ENCODE measurements around the gene PPM1K. TPM values are rescaled to one million over a fixed set of nuclear protein-coding genes. Genes with fewer than 3 reads are reported as not detected.
A peak's percentile ranks its signal among the peaks of the same experiment; 100 is the strongest.

Gene PPM1K
- total and polyA plus RNA-seq, 2 experiments from 2014 or later: 9.1 to 12.0 TPM

DNA sequence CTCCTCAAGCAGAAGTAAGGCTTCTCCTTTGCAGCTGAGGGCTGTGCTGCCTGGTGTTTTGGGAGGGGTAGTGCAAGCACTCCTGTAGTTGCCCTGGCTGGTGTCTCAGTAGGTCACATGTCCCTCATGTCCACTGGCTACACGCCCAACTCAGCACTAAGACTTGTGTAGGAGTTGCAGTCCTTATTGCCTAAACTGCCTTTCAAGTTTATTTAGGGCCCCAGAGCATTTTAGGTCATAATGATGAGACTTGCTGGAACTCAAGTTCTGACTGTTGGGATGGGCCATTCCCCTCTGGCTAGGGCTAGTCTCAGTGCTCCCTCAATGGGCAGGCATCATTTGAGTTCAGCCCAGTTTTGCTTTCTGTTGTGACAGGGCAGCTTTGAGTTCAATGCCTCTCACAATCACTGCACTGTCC, 44.1 kb downstream of the PPM1K start (continued):
- TF ChIP-seq, protein P1, sequence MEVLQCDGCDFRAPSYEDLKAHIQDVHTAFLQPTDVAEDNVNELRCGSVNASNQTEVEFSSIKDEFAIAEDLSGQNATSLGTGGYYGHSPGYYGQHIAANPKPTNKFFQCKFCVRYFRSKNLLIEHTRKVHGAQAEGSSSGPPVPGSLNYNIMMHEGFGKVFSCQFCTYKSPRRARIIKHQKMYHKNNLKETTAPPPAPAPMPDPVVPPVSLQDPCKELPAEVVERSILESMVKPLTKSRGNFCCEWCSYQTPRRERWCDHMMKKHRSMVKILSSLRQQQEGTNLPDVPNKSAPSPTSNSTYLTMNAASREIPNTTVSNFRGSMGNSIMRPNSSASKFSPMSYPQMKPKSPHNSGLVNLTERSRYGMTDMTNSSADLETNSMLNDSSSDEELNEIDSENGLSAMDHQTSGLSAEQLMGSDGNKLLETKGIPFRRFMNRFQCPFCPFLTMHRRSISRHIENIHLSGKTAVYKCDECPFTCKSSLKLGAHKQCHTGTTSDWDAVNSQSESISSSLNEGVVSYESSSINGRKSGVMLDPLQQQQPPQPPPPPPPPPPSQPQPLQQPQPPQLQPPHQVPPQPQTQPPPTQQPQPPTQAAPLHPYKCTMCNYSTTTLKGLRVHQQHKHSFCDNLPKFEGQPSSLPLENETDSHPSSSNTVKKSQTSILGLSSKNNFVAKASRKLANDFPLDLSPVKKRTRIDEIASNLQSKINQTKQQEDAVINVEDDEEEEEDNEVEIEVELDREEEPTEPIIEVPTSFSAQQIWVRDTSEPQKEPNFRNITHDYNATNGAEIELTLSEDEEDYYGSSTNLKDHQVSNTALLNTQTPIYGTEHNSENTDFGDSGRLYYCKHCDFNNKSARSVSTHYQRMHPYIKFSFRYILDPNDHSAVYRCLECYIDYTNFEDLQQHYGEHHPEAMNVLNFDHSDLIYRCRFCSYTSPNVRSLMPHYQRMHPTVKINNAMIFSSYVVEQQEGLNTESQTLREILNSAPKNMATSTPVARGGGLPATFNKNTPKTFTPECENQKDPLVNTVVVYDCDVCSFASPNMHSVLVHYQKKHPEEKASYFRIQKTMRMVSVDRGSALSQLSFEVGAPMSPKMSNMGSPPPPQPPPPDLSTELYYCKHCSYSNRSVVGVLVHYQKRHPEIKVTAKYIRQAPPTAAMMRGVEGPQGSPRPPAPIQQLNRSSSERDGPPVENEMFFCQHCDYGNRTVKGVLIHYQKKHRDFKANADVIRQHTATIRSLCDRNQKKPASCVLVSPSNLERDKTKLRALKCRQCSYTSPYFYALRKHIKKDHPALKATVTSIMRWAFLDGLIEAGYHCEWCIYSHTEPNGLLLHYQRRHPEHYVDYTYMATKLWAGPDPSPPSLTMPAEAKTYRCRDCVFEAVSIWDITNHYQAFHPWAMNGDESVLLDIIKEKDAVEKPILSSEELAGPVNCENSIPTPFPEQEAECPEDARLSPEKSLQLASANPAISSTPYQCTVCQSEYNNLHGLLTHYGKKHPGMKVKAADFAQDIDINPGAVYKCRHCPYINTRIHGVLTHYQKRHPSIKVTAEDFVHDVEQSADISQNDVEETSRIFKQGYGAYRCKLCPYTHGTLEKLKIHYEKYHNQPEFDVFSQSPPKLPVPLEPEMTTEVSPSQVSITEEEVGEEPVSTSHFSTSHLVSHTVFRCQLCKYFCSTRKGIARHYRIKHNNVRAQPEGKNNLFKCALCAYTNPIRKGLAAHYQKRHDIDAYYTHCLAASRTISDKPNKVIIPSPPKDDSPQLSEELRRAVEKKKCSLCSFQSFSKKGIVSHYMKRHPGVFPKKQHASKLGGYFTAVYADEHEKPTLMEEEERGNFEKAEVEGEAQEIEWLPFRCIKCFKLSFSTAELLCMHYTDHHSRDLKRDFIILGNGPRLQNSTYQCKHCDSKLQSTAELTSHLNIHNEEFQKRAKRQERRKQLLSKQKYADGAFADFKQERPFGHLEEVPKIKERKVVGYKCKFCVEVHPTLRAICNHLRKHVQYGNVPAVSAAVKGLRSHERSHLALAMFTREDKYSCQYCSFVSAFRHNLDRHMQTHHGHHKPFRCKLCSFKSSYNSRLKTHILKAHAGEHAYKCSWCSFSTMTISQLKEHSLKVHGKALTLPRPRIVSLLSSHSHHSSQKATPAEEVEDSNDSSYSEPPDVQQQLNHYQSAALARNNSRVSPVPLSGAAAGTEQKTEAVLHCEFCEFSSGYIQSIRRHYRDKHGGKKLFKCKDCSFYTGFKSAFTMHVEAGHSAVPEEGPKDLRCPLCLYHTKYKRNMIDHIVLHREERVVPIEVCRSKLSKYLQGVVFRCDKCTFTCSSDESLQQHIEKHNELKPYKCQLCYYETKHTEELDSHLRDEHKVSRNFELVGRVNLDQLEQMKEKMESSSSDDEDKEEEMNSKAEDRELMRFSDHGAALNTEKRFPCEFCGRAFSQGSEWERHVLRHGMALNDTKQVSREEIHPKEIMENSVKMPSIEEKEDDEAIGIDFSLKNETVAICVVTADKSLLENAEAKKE (CRISPR knock-in tag; IDR thresholded peaks at IDR 0.05): no peak
- TF ChIP-seq POLR2AphosphoS5 (IDR thresholded peaks at IDR 0.05; ENCODE audit: low read depth): no peak
- TF ChIP-seq NANOG (IDR thresholded peaks at IDR 0.05; ENCODE audit: borderline replicate concordance): no peak

DNA sequence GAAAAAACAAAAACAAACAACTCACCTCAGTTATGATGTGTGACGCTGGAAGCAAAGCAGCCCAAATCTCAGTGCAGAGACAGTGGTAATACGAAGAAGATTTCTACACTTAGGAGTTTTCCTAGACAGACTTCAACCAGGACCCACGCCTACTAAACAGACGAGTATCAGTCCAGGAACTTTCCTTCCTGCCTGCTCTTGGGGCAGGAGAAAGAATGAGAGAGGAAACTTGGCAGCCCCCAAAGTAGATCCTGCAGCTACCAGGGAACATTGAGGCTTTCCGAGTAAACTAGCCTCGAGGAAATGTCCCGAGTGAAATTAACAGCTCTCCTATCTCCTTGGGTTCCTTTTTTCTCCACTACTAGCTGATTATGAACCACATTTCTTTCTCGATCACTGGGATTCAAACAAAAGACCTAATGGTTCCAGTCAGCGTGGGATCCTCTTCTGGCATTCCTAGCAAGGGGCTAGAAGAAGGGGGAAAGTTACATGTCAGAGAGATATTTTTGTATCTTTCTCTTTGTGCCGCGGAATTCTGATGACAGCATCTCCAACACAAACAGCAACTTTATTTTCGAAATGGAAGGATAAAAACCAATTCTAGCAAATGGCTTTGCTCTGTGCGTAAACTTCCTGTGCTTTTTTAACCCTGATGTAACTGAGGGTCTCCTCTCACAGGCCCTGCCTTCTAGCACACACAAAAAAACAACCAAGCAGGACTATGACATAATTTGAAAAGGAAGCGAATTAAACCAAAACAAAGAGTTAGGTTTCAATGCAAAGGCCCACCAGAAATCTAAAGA, 53.2 kb downstream of the PPM1K start:
- Histone ChIP-seq H4K20me1 (replicated peaks; ENCODE audit: insufficient read depth) (no peaks in the 10 kb centered on the region), H3K4me2 (no peak overlapping the region), H3F3A (replicated peaks; ENCODE audit: low read depth) (no peaks in the 10 kb centered on the region), H3K36me3 (ENCODE audit: insufficient read depth) (no peaks in the 10 kb centered on the region), H3K9me2 (ENCODE audit: insufficient read depth) (peaks cover 5% of the 10 kb centered on the region; the same call in 1 of the 2 replicates), H3K27me3 (ENCODE audit: insufficient read depth) (no peaks in the 10 kb centered on the region), H3K4me1 (ENCODE audit: insufficient read depth) (no peaks in the 10 kb centered on the region), H3K79me2 (replicated peaks; ENCODE audit: insufficient read depth) (no peaks in the 10 kb centered on the region), H3K4me3 (no peak overlapping the region), H3K27ac (ENCODE audit: low read depth) (0 out of 2 replicates have a peak overlapping the region, but pooled peaks have one; percentile 57), H2AFZ (peak overlapping the region; percentile 98)
- Mint-ChIP-seq H3K27ac (peak overlapping the region; percentile 45; the same call in 1 of the 2 replicates), H3K27me3 (ENCODE audit: insufficient read depth, low read depth, poor library complexity) (peaks cover 4% of the 10 kb centered on the region), H3K4me3 (no peak overlapping the region), H3K4me1 (peaks cover 6% of the 10 kb centered on the region; the same call in 2 of the 3 replicates), H3K36me3 (ENCODE audit: low read depth) (no peaks in the 10 kb centered on the region; the same call in 2 of the 3 replicates), H3K9me3 (peaks cover 8% of the 10 kb centered on the region)
- ATAC-seq: no peak
- DNase-seq (ENCODE audit: low spot score): no peak
- TF ChIP-seq STAT1 (IDR thresholded peaks at IDR 0.05; ENCODE audit: unreplicated experiment): no peak
- TF ChIP-seq NANOG (IDR thresholded peaks at IDR 0.05; ENCODE audit: borderline replicate concordance): no peak
- no peak for TF ChIP-seq ZNF331 (CRISPR knock-in tag; IDR thresholded peaks at IDR 0.05; ENCODE audit: low read depth)
- TF ChIP-seq EZH2phosphoT487 (IDR thresholded peaks at IDR 0.05; ENCODE audit: unreplicated experiment): no peak
- TF ChIP-seq CTCF (conservative IDR thresholded peaks at IDR 0.05; ENCODE audit: low read depth in 2 of 2): no peak
- TF ChIP-seq CREB1 (CRISPR knock-in tag; IDR thresholded peaks at IDR 0.05; ENCODE audit: low read depth): no peak
- TF ChIP-seq JUNB (IDR thresholded peaks at IDR 0.05; ENCODE audit: unreplicated experiment): no peak
- TF ChIP-seq EZH2 (IDR thresholded peaks at IDR 0.05; ENCODE audit: low read depth, unreplicated experiment): no peak

All from GM23338 (cell line).